GM12891 (cell line): ENCODE results near the gene TMEM143.

ENCODE experiments used
- PAX5 ChIP-seq: IDR thresholded peaks from 2 replicates; pipeline ENCODE4 v1.6.1; 2011; ENCODE audit warnings: low read length, moderate library complexity, mild to moderate bottlenecking; ENCODE audit not compliant: insufficient read depth, severe bottlenecking
- POLR2A ChIP-seq: IDR thresholded peaks from 2 replicates; pipeline ENCODE4 v1.6.1; 2011; ENCODE audit warnings: low read depth, low read length, control low read depth
- POLR2AphosphoS5 ChIP-seq: IDR thresholded peaks from 2 replicates; pipeline ENCODE4 v1.6.1; 2011; ENCODE audit warnings: low read depth, low read length, control low read depth
- POU2F2 ChIP-seq: IDR thresholded peaks from 2 replicates; pipeline ENCODE4 v1.6.1; 2011; ENCODE audit warnings: low read depth, mild to moderate bottlenecking, control low read depth, low read length, moderate library complexity
- SPI1 ChIP-seq: IDR thresholded peaks from 2 replicates; pipeline ENCODE4 v1.6.1; 2011; ENCODE audit warnings: low read depth, low read length, control low read depth
- TAF1 ChIP-seq: IDR thresholded peaks from 2 replicates; pipeline ENCODE4 v1.6.1; 2011; ENCODE audit warnings: low read depth, low read length, control low read depth

- TF ChIP-seq POLR2A = no peak
- TF ChIP-seq POLR2AphosphoS5 = no peak
- TF ChIP-seq TAF1 = no peak
- no peak for TF ChIP-seq SPI1
- TF ChIP-seq PAX5 = no peak
- TF ChIP-seq POU2F2 = no peak
These were observed 73.4 kb downstream of the TMEM143 start for GRCh38 chr19:48290401-48290770.
